IMR-90 (cell line): ENCODE data around the gene PHGDH.

ENCODE experiments used
- CTCF ChIP-seq: conservative IDR thresholded peaks from 2 replicates; pipeline ENCODE4 v1.5.1; 2012; ENCODE audit warnings: mild to moderate bottlenecking, low read depth, low read length, improper control_type of control experiment
- MAFK ChIP-seq: IDR thresholded peaks from 2 replicates; pipeline ENCODE4 v1.6.1; 2012; ENCODE audit warnings: low read depth, low read length, improper control_type of control experiment
- POLR2A ChIP-seq: IDR thresholded peaks from 2 replicates; pipeline ENCODE4 v1.6.1; 2012; ENCODE audit warnings: mild to moderate bottlenecking, low read depth, low read length
- RAD21 ChIP-seq: IDR thresholded peaks from 2 replicates; pipeline ENCODE4 v1.6.1; 2012; ENCODE audit warnings: low read length, improper control_type of control experiment
- RFX5 ChIP-seq: IDR thresholded peaks from 2 replicates; pipeline ENCODE4 v1.8.0; 2012; ENCODE audit warnings: low read depth, mild to moderate bottlenecking, low read length, moderate library complexity
- SMC3 ChIP-seq: fragments of 150-350 bp; IDR thresholded peaks from 2 replicates; pipeline ENCODE4 v1.6.1; 2016; ENCODE audit warnings: low read depth, mild to moderate bottlenecking, antibody characterized with exemption, low read length, moderate library complexity
- TF ChIP-seq, protein P1 (sequence below): fragments of 150-350 bp; IDR thresholded peaks from 2 replicates; pipeline ENCODE4 v1.6.1; 2016; ENCODE audit warnings: low read depth, mild to moderate bottlenecking, low read length, moderate library complexity, borderline replicate concordance
- TF ChIP-seq, protein P2 (sequence below): fragments of 150-350 bp; IDR thresholded peaks from 2 replicates; pipeline ENCODE4 v1.6.1; 2017; ENCODE audit warnings: mild to moderate bottlenecking, antibody characterized with exemption, low read length, low read depth

- TF ChIP-seq CTCF = no peak
- TF ChIP-seq RFX5 = no peak
- TF ChIP-seq SMC3 = no peak
- no peak for TF ChIP-seq POLR2A
- TF ChIP-seq, protein P1, sequence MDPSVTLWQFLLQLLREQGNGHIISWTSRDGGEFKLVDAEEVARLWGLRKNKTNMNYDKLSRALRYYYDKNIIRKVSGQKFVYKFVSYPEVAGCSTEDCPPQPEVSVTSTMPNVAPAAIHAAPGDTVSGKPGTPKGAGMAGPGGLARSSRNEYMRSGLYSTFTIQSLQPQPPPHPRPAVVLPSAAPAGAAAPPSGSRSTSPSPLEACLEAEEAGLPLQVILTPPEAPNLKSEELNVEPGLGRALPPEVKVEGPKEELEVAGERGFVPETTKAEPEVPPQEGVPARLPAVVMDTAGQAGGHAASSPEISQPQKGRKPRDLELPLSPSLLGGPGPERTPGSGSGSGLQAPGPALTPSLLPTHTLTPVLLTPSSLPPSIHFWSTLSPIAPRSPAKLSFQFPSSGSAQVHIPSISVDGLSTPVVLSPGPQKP = no peak
- TF ChIP-seq MAFK = no peak
- no peak for TF ChIP-seq RAD21
- TF ChIP-seq, protein P2, sequence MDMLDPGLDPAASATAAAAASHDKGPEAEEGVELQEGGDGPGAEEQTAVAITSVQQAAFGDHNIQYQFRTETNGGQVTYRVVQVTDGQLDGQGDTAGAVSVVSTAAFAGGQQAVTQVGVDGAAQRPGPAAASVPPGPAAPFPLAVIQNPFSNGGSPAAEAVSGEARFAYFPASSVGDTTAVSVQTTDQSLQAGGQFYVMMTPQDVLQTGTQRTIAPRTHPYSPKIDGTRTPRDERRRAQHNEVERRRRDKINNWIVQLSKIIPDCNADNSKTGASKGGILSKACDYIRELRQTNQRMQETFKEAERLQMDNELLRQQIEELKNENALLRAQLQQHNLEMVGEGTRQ = no peak
Measured at GRCh38 chr1:119738100-119738720, 26.5 kb downstream of the PHGDH start.
